PC-3 (cell line): ENCODE results near the gene RCAN2.

Experiments used
- CTCF ChIP-seq: fragments of 300-600 bp; sonication (generic); conservative IDR thresholded peaks from 2 replicates; pipeline ENCODE4 v1.5.1; 2017; ENCODE audit warnings: antibody characterized with exemption, low read depth, mild to moderate bottlenecking, low read length
- EZH2 ChIP-seq: fragments of 300-600 bp; sonication (generic); IDR thresholded peaks from one replicate; pipeline ENCODE4 v1.6.1; 2017; ENCODE audit warnings: antibody characterized with exemption, mild to moderate bottlenecking, low read length; ENCODE audit not compliant: unreplicated experiment

DNA sequence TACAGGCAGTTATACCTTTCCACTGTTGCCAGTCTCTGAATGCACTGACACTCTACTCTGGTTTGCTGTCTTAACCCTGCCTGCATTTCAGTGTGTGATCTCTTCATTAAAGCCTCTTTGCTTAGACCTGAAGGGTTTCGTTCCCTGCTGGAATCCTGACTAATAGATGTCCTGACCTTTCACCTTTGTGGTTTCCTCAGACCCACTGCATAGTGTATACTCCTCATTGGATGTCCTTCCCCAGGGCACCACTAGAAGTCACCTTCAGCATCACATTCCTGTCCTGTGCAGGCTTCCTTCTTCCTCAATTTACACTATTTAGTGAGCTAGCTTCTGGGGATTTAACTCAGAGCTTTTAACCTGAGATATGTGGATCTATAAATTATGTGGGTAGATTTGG lies 120.6 kb downstream of the RCAN2 start:
- no peak for TF ChIP-seq CTCF
- TF ChIP-seq EZH2: no peak
